Measurements from ENCODE around the gene ARMC3. TPM values are rescaled to one million over a fixed set of nuclear protein-coding genes. Genes with fewer than 3 reads are reported as not detected.
"Not testable (repeated sequence)": the region's sequence is repeated elsewhere in the genome, so short reads cannot be mapped to it uniquely, and the experiment has no call there.

Gene ARMC3
- total and polyA plus RNA-seq, 7 donors: not detected

GRCh38 chr10:22915314-22915713, 12.5 kb upstream of the ARMC3 start:
- H3K27ac ChIP-seq: no peak overlapping the region
- TF ChIP-seq POLR2AphosphoS5 (IDR thresholded peaks at IDR 0.05) (no peak), EP300 (IDR thresholded peaks at IDR 0.05) (no peak), CTCF (IDR thresholded peaks at IDR 0.05) (no peak), POLR2A (IDR thresholded peaks at IDR 0.05) (no peak)
- no peaks in the 10 kb centered on the region for H3K9me3 ChIP-seq
- no peaks in the 10 kb centered on the region for H3K36me3 ChIP-seq
- no peak overlapping the region for H3K4me3 ChIP-seq
- H3K4me1 ChIP-seq: peaks cover 0 to 11% (median 9%) of the 10 kb centered on the region in 4 donors
- intact Hi-C loops (cut with DNase I): no loop called here
- DNase-seq: no peak
- WGBS, 2 donors: 90 to 95% methylated on average over 3 of the region's 3 CpGs
- no peaks in the 10 kb centered on the region for H3K27me3 ChIP-seq

GRCh38 chr10:22925088-22925487, 2.8 kb upstream of the ARMC3 start:
- WGBS, 2 donors: 49 to 71% methylated on average over 1 of the region's 1 CpG
- Histone ChIP-seq H3K4me1 (peaks cover 0 to 8% (median 0%) of the 10 kb centered on the region in 4 donors), H3K4me3 (no peak overlapping the region), H3K27ac (no peak overlapping the region), H3K9me3 (no peaks in the 10 kb centered on the region), H3K27me3 (peaks cover 0 to 15% (median 0%) of the 10 kb centered on the region in 3 donors), H3K36me3 (no peaks in the 10 kb centered on the region)
- TF ChIP-seq CTCF (IDR thresholded peaks at IDR 0.05): no peak
- TF ChIP-seq EP300 (IDR thresholded peaks at IDR 0.05): no peak
- no peak for TF ChIP-seq POLR2AphosphoS5 (IDR thresholded peaks at IDR 0.05)
- TF ChIP-seq POLR2A (IDR thresholded peaks at IDR 0.05): no peak
- intact Hi-C loops (cut with DNase I): no loop called here
- no peak for DNase-seq

- Histone ChIP-seq H3K4me3 (no peak overlapping the region), H3K27ac (no peak overlapping the region), H3K4me1 (peaks cover 0 to 8% (median 0%) of the 10 kb centered on the region in 4 donors), H3K9me3 (no peaks in the 10 kb centered on the region), H3K36me3 (no peaks in the 10 kb centered on the region), H3K27me3 (peaks cover 0 to 15% (median 0%) of the 10 kb centered on the region in 3 donors)
- no peak for DNase-seq
- intact Hi-C loops (cut with DNase I): no loop called here
- 84 to 87% methylated on average over 9 of the region's 9 CpGs for WGBS, 2 donors
- TF ChIP-seq EP300 (IDR thresholded peaks at IDR 0.05) (no peak), POLR2A (IDR thresholded peaks at IDR 0.05) (no peak), POLR2AphosphoS5 (IDR thresholded peaks at IDR 0.05) (no peak), CTCF (IDR thresholded peaks at IDR 0.05) (no peak)
Measured at GRCh38 chr10:22927166-22927565, 687 bp upstream of the ARMC3 start.

- H3K4me3 ChIP-seq; DNase-seq; intact Hi-C loops (cut with DNase I); H3K27ac ChIP-seq; H3K9me3 ChIP-seq; H3K36me3 ChIP-seq; H3K4me1 ChIP-seq: not testable (repeated sequence)
- peaks cover 0 to 15% (median 0%) of the 10 kb centered on the region in 3 donors for H3K27me3 ChIP-seq
- 94 to 95% methylated on average over 4 of the region's 4 CpGs for WGBS, 2 donors
Measured at GRCh38 chr10:22929053-22929452, 1.2 kb downstream of the ARMC3 start.

- WGBS, 2 donors: 8 to 35% methylated on average over 2 of the region's 2 CpGs
- Histone ChIP-seq H3K27me3 (peaks cover 0 to 12% (median 0%) of the 10 kb centered on the region in 3 donors), H3K27ac (no peak overlapping the region), H3K4me3 (no peak overlapping the region), H3K4me1 (peaks cover 0 to 8% (median 0%) of the 10 kb centered on the region in 4 donors), H3K36me3 (no peaks in the 10 kb centered on the region), H3K9me3 (no peaks in the 10 kb centered on the region)
- intact Hi-C loops (cut with DNase I): no loop called here
- TF ChIP-seq POLR2AphosphoS5 (IDR thresholded peaks at IDR 0.05) (no peak), CTCF (IDR thresholded peaks at IDR 0.05) (no peak), POLR2A (IDR thresholded peaks at IDR 0.05) (no peak), EP300 (IDR thresholded peaks at IDR 0.05) (no peak)
- DNase-seq: no peak
Measured at GRCh38 chr10:22931948-22932347, 4.1 kb downstream of the ARMC3 start.
